GM21737 (cell line): ENCODE data around the gene WSCD2.

Experiments
- ATAC-seq: cut with Tn5 transposase; IDR thresholded peaks from one replicate; pipeline ENCODE4 v1.9.1; 2021; ENCODE audit warnings: mild to moderate bottlenecking, moderate library complexity; ENCODE audit not compliant: unreplicated experiment

The WSCD2 gene

DNA sequence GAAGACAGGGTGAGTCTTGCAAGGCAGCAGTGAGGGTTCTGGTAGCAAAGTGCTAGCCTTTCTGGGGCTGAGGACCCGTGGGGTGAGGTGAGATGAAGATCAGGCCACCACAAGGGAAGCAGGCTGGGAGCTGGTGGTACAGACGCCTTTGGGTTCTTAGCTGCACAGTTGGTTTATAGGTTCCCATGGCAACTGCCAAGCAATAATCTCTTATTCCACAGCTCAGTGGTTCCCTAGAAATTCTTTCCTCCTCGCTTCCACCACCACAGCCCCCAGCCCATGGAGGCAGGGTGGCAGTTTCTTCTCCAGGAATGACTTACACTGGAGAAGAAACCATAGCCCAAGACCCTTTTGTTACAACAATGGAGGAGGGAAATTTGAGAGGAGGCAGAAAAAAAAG is 127.9 kb downstream of the WSCD2 start:
- ATAC-seq = no peak

DNA sequence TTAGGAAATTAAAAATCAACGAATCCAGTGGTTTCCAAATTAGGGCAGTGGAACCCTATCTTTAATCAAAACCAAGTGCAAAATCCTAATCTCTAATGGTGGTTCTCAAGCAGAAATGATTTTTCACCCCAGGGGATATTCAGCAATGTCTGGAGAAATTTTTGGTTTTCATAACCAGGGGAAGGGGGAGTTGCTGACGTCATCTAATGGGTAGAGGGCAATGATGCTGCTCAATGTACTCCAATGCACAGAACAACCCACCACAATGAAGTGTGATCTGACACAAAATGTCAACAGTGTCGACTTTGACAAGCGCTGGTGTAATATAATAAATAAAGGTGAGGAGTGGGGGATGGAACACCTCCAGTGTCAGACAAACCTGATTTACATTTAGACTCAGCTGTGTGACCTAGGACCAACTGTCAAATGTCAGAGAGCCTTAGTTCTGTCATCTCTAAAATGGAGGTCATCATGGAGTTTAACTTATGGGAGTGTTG is 128.6 kb downstream of the WSCD2 start:
- ATAC-seq = no peak

DNA sequence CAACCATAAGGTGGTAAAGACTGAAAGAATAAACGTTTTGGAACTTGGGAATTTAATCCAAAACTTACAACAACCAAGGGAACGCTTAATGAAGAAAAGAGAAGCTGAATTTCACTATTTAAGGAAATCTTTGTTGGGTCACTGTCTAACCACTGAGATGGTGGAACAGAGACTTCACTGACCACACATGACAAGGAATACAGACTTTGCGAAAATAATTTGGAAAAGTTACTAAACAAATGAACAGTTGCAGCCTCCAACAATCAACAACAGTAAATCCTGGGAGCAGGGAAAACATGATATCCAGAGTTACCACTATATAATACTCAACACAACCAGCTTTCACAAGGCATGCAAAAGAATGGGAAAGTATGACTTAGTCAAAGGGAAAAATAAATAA is 131.0 kb downstream of the WSCD2 start:
- ATAC-seq = no peak

DNA sequence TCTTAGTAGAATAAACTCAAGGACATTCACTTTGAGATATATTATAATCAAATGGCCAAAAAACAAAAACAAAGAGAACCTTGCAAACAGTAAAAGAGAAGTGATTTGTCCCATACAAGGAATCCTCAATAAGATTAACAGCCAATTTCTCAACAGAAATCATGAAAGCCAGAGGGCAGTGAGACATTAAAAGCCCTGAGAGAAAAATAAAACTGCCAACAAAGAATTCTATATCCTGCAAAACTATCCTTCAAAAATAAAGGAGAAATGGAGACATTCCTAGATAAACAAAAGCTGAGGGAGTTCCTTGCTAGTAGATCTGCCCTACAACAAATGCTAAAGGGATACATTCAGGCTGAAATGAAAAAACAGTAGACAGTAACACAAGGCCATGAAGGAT is 131.9 kb downstream of the WSCD2 start:
- no peak for ATAC-seq

DNA sequence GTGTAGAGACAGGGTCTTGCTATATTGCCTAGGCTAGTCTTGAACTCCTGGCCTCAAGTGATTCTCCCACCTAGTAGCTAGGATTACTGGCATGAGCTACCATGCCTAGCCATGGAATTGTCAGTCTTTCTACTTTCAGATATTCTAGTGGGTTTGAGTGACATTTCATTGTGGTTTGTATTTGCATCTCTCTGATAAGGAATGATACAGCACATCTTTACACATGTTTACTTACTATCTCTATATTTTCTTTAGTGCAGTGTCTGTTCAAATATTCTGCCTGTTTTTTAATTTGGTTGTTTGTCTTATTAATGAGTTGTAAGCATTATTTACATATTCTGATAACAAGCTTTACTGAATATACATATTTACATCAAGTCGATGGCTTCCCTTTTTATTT is 136.4 kb downstream of the WSCD2 start:
- ATAC-seq = no peak

DNA sequence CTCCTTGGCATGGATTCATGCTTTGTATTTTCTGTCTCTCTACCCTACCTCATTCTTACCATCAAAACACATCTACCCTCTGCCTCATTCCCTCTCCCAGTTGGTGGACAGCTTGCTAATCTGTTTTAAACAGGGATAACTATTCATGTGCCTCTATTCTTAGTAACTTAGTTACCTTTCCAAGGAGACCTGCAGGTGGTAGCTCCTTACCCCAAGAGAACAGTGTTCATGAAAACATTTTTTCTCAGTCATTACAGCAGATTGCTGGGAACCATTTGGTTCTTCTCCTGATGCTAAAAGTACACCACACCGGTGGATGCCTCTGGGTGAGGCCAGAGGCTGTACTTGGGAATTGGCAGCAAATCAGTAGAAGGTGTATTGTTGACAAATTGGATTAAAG is 137.0 kb downstream of the WSCD2 start:
- ATAC-seq = no peak

DNA sequence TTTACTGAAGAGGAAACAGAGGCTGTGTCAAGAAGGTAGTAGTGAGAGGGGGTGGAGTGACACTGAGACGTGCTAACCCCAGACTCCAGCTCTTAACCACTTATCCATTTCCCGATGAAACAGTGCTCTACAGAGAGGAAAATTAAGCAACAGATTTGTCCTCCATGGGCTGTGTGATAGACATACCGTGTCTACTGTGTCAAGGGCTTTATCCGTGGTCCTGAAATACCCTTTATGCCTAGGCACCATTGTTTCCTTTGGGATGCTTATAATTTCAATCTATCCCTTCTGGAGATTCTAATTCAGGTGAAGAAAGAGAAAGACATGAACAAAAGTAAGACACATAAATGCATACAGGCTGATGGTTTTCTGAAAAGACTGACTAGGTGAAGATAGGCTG is 138.4 kb downstream of the WSCD2 start:
- no peak for ATAC-seq

DNA sequence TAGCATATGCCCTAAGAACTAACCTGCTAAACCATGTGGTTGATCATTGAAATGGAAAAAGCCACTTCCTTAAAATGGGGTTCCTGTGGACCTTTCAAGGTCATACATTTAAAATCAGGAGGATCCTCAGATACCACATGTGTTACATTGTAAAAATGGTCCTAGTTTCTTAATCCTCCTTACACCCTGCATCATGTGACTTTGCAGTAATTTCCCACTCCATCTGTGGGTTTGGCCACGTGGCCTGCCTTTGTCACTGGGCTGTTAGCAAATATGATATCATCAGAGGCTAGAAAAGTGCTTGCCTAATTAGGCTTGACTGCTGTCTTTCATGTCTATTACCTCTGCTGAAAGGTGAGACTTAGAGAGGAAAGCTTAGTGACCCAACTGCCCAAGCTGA is 139.3 kb downstream of the WSCD2 start:
- ATAC-seq = no peak

DNA sequence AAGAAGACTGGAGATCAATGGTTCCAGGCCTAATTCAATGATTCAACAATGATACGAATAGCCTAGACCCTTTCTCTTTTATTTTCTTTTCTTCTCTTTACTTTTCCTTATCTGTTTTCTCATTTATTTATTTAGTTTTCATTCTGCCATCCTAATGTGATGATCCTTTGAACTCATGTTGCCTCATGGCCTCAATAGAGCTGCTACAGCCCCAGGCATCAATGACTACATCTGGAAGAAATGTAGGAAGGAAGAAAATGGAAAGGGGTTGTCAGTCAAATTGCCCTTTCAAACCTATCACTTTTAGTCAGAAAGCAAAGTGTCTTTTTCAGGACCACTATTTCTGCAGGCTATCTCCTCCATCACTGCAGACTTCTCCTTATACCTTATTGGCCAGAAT is 140.1 kb downstream of the WSCD2 start:
- no peak for ATAC-seq

DNA sequence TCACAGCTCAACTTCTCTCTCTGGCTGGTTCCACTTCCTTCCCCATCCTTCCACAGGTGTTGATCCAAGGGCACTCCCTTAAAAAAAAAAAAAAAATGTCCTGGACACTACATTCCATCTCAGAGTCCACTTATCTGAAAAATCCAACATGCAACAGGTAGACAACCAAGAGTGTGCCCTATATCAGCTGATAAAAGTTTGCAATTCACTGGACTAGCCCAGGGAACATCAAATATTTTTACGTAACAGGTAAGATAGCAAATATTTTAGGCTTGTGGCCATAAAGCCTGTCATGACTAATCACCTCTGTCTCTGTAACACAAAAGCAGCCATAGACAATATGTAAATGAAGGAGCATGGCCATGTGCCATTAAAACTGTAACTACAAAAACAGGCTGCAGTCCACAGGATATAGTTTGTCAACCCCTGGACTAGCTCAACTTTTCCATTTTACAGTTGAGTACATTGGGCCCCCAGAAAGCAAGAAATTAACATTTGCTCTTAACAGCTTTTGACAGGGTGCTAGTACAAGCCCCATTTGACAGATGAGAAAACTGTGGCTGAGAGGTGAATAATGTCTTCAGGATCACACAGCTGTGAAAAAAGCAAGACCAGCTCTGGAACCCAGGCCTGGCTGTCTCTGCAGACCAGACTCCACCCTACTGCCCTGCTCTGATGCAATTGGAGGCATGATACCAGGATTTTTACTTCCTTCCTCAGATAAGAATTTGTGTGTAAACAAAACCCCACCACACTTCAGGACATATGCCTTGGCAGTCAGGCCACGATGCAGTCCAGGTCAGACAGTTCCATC is 141.2 kb downstream of the WSCD2 start:
- no peak for ATAC-seq

DNA sequence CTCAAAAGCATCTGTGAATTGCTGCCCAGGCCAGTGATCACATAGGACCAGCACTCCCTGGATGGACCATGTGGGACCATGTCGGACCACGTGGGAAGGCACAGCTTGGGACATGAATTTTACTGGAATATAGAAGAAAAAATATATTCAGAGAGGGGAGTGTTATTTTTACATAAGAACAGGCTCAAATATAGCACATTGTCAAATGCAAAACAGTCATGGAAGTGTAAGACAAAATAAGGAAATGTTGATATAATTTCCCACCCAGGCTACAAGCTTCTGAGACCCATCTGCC is 141.7 kb downstream of the WSCD2 start:
- no peak for ATAC-seq

DNA sequence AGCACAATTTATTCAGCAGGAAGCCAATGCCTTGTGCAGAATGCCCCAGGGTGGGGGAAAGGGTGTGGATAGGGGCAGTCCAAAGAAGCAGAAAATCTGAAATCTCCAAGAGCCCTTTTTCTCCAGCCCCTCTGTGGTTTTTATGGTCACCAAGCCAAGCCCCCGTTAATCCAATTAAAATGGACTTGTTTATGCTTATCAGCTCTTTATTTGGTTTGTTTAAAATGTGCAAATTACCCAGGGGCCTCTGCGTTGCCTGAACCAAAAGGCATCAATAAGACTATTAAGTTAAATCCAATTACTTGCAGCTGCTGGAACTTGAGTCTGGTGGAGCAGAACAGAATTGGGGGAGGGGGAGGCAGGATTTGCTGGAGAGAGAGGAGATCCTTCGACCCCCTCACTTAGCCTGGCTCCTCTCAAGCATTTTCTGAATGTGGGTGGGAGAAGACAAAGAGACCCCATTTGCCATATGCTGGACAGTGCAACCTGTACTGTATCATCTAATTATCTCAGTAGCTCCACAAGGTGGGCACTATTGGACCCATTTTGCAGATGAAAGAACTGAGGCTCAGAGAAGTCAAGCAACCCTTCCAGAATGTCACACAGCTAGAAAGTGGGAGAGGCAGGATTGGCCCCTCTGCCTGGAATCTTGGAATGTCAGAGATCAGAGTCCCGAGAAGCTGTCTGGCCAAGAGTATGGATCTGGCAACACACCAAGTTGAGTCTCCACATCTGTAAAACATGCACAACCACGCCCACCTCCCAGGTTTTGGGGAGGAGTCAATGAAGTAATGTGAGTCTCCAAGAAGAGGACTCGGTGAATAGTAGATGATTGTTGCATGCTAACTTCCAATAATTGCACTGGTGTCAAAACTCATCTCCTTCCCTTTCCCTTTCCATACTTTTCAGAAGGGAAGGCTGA is 143.1 kb downstream of the WSCD2 start:
- ATAC-seq = no peak

DNA sequence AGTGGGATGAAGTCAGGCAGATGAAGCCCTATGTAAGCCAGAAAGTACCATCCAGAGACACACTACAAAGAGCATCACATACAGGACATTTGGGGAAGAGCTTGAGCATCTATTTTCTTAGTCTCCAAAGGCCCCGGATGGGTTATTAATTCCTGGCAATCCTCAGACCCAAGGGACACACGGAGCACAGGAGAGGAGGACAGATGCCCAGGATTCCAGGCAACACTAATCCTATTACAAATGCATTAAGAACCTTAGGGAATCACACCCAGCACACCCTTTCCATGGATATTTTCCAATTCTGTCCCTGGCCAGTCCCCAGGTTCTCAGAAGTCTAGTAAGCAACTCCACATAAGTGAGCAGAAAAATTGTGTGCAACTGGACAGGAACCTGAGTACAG is 144.1 kb downstream of the WSCD2 start:
- ATAC-seq = no peak

DNA sequence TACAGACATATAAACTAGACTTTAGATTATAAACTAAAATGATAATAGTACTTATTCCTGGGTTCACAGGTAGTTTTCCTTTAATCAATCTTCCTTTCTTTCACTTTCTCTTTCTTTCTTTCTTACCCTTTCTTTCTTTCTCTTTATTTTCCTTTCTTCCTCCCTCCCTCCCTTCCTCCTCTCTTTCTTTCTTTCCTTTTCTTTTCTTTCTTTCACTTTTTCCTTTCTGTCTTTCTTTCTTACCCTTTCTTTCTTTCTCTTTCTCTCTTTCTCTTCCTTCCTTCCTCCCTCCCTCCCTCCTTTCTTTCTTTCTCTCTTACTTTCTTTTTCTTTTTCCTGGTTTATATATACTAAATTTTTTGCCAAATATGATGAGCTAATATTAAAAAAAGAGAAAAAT is 148.5 kb downstream of the WSCD2 start:
- no peak for ATAC-seq

DNA sequence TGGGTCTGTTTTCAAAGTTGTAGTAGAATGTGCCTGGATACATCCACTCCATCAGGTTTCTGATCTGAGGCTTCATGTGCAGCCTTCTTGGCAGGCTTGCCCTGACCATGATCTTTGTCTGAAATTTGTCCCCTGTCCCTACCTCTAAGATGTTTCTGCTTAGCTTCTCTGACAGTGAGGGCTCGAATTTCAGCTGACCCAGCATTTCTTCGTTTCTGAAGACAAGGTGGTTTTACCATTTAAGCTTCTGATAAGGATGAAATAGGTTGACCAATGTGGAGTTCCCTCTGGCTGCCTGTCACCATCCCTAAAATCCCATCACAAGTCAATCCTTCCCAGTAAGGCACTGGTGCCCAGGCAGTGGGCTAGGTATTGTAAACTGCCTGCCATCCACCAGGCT is 153.1 kb downstream of the WSCD2 start:
- ATAC-seq = no peak

DNA sequence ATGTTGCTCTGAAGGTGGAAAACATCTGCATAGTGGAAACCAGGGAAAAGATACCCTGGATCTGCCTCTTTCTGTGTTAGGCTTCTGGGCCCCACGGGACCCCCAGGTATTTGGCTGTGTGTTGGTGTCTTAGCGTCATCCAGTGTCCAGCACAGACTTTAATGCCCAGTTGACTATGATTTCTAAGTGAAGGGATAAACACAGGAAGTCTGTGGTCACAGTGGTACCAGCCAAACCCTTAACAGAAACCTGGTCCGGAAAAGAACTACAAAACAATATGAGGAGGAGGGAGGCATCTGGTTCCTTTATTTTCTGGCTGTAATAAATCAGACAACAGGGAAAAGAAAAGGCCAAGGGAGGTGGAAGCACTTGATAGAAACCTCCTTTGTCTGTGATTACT is 153.6 kb downstream of the WSCD2 start:
- no peak for ATAC-seq

DNA sequence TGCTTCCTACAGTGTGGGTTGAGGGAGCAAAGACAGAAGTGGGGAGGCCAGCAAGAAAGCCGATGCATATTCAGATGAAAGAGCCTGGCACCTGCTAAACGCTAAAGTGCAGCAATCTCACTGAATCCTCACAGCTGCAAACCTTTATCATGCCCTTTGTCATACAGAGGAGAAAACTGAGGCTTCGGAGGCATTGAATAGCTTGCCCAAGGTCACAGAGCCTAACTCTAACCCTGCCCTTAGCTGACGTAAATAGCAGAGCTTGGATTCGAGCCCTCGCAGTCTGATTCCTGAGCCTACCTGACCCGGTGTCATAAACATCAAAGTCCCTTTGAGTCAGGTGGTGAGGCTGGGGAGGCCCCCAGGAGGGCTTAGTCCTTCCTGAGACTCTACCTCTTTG is 155.1 kb downstream of the WSCD2 start:
- ATAC-seq = no peak

DNA sequence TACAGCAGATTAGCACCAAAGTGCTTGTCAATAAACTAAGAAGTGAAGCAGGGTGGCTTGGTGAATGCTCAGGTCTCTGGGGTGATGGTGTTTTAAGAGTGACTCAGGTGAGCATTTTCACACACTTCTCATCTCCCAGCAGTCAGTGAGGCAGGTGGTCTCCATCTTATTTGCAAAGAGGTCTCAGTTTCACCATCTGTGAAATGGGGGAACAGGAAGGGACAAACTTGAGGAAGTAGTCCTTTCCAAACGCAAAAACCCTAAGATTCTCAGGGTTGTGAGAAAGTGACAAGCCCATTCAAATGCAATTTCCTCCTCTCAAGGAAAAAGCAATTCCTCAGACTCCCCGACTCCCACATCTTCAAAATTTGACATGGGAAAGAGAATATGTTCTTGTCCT is 155.9 kb downstream of the WSCD2 start:
- ATAC-seq = no peak

DNA sequence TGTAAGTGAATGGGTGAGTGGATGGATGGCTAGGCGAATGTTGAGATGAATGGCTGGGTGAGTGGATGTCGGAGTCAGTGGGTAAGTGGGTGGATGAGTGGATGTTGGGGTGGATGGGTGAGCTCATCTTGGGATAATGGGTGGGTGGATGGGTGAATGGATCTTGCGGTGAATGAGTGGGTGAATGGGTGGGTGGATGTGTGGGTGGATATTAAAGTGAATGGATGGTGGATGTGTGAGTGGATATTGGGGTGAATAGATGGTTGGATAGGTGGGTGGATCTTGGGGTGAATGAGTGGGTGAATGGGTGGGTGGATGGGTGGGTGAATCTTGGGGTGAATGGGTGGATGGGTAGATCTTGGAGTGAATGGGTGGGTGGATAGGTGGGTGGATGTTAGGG is 158.1 kb downstream of the WSCD2 start:
- no peak for ATAC-seq

DNA sequence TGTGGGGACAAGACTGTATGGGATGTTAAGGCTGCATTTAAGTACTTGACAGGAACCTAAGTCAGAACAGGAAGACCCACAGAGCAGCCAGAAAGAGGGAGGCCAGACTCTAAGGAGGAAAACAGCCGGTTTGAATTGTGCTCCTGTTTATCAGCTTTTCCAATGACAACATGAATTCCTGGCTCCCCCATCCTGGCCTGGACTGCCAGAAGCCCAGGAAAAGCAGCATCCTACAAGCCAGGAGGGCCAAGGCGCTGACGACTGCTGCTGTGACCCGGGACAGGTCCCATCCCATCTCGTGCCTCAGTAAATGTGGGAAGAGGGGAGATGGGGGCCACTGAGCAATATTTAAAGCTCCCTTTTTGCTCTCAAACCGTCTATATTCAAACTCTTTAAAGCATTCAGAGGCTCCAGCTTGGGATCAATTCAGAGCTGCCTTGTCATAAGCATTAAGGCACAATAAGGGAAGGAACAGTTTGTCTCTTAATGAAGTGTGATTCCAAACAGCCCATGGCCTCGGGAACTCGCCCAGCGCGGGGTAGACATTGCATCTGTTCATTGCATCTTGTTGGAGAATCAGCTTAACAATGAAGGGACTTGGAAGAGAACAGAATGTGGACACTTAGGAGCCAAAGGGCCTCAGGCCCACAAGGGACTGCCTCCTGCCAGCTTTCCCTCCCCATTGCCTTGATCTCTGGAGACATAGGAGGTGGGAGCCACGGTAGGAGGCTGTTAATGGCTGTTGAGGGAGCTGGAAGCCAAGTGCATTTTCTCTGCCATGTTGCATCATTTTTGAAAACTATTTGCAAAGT is 160.5 kb downstream of the WSCD2 start:
- no peak for ATAC-seq

DNA sequence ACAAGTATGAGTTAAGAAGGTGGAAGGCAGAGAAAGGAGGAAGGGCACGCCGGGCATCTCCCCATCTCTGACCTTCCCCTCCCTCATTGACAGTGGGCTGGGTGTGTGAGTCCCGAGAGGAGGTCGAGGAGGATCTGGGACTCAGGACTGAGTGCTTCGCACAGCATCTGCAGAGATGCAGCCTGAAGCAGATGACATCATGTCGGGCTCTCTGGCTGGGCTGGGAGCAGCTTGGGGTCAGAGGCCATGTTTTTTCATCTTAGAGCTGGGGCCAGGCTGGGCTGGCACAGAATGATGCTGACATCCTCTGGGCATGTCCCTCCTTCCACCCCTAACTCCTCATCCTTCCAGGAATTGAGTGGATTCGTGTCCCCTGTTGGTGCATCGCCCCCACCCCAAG is 166.6 kb downstream of the WSCD2 start:
- no peak for ATAC-seq
